NCI-H748 (cell line): ENCODE data around the gene GTF2A1.

ENCODE experiments used
- DNase-seq: peaks from one replicate; lab custom pipeline; 2025; ENCODE audit not compliant: unreplicated experiment; lab: John Stamatoyannopoulos, UW

Gene GTF2A1

DNA sequence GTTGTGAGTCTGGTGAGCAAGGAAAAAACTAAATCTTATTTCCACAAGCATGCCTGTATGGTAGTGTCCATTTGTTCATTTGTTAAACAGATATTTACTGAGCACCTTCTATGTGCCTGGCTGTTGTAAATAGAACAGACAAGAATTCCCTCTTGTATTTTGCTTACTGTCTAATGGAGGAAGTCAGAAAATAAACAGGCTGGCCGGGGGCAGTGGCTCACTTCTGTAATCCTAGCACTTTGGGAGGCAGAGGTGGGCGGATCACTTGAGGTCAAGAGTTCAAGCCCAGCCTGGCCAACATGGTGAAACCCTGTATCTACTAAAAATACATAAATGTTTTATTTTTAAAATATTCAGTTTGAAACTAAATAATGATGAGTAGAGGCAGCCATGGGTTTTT, 79.3 kb downstream of the GTF2A1 start:
- no peak for DNase-seq

GRCh38 chr14:81138429-81138828, 82.3 kb downstream of the GTF2A1 start:
- no peak for DNase-seq

DNA sequence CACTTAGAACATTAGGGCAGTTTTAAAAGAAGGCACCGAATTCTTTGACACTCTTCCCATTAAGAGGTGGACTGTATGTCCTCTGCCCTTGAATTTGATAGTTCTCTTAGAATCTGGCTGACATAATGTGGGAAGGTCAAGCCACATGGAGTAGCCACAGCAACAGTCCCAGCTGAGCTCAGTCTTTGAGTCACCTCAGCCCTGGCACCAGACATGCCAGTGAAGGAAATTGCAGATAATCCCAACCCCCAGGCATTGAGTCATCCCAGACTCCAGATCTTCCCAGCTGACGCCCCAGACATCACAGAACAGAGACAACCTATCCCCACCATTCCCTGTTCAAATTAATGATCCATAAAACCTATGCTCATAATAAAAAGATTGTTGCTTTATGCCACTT, 83.4 kb downstream of the GTF2A1 start:
- DNase-seq, result no peak

DNA sequence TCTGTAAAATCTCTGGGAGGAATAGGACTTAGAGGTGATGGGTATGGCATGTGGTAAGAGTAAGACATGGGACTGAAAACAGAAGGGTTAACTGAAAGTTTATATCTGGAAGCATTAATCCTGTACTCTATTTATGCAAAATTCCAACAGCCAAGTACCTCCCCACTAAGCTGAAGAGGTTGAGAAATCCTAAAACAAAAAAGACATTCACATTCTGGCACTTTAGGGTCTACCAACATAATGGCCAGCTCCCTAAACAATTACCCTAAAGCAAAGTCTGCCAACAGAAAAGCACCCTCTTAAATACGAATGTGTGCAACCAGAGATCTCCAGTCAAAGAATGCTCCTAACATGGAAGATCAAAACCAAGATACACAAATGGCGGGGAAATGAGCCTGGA, 87.4 kb downstream of the GTF2A1 start:
- no peak for DNase-seq

GRCh38 chr14:81132468-81132867, 88.3 kb downstream of the GTF2A1 start:
- DNase-seq, result peak; percentile 81

DNA sequence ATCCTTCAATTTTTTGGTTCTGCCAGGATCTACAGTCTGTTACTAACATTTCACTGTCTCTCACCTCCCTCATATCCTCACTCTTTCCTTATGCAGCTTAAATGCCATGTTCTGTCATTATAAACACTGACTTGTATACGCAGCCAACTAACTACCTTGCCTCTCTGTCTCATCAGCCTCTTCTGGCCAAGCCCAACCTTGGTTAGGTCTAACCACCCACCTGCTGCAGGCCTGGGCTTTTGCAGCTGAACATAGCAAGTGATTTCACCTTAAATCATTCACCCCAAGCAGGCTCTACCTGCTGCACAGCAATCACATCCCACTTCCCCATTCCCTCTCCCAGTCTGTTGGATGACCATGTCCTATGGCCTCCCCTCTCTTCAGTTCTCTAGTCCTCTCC, 91.5 kb downstream of the GTF2A1 start:
- no peak for DNase-seq

- no peak for DNase-seq
Measured at GRCh38 chr14:81127785-81128184, 93.0 kb downstream of the GTF2A1 start.

GRCh38 chr14:81125536-81125935, 95.2 kb downstream of the GTF2A1 start:
- no peak for DNase-seq
